ENCODE data around the gene ZFYVE28. TPM values are rescaled to one million over a fixed set of nuclear protein-coding genes. Genes with fewer than 3 reads are reported as not detected.

The ZFYVE28 gene
- total RNA-seq, 1 donor from 2014 or later, result 6.7 TPM

DNA sequence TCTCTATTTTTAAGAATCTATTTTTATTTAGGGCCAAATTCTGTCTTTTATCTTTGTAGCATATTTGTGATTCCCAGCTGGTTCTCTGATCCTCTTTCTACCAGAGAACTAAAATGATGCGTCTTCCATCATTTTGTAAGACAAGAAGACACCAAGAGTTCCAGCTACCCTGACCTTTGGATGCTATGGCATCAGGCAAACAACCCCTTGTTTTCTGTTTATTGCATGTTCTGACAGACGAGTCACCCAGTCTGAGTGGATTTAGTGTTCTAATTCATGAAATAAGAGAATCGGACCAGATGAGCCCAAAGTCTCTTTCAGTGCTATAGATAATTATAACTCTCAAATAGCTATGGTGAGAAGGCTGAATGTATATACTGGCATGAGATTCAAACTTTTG, 69.7 kb downstream of the ZFYVE28 start:
- ATAC-seq (ENCODE audit: poor library complexity), result no peak
- intact Hi-C loops (cut with DNase I), result no loop called here
- DNase-seq, result no peak

GRCh38 chr4:2347190-2347589, 71.3 kb downstream of the ZFYVE28 start:
- DNase-seq (no peak), ATAC-seq (ENCODE audit: poor library complexity) (no peak)
- intact Hi-C loops (cut with DNase I), result no loop called here

DNA sequence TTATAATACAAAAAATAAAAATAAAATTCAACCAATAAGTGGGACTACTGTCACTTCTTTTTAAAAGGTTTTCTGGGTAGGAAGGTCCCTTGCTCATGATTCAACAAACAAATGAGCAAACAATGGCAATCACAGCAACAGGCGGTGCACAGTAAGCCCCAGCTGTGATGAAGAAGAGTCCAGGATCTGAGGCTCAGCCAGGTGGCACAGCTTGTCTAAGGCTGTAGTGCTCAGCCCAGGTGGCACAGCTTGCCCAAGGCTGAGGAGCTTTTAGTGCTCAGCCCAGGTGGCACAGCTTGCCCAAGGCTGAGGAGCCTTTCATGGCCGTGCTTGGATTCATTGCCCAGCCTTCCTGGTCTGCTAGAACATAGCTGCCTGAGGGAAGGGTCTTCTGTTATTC, 75.0 kb downstream of the ZFYVE28 start:
- DNase-seq, result no peak
- intact Hi-C loops (cut with DNase I), result no loop called here
- ATAC-seq (ENCODE audit: poor library complexity), result no peak

DNA sequence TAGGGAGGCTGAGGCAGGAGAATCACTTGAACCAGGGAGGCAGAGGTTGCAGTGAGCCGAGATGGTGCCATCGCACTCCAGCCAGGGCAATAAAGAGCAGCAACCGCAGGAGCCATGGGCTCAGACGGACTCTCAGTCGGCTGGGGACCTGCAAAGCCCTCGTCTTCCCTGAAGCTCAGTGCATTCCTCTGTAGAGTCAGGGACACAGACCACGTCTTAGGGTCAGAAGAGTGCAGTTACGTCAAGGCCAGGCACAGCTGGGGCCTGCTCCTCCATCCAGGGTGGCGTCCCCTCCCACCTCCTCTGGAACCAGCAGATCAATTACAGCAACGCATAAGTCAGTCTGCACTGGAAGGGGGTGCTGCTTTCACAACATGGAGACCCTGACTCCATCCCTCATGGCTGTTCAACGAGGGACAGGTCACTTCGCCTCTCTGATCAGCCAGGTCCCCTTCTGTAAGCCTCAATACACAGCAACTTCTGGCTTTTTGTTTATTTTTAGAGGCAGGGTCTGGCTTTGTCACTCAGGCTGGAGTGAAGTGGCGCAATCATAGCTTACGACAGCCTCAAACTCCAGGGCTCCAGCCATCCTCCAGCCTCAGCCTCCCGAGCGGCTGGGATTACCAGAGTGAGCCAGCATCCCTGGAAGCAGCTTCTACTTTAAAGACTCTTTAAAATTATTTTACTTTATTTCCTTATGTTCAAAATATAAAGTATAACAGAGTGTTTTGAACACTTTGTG, 76.4 kb downstream of the ZFYVE28 start:
- DNase-seq (peak; percentile 13), ATAC-seq (ENCODE audit: poor library complexity) (no peak)
- intact Hi-C loops (cut with DNase I), result no loop called here

DNA sequence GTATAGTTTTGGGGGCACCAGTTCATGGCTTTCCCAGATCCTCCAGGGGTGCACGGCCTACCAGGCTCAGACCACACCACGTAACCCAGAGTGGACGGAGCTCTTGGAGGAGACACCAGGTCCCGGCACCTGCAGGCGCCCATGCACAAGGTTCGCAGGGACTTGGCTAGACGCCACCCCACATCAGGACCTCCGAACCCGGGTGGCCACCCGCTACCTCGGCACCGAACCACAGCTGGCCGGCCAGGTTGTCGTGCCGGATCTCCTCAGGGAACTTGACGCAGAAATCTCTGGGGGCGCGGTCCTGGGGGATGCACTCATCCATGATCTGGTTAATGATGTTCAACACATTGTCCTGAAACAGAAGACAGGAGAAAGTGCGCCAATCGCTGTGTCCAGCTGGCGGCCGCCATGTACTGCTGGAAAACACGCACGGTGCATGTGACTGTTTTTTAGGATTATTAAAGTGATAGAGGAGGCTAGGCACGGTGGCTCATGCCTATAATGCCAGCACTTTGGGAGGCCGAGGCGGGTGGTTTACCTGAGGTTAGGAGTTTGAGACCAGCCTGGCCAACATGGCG, 77.1 kb downstream of the ZFYVE28 start:
- DNase-seq (peak; percentile 13), ATAC-seq (ENCODE audit: poor library complexity) (no peak)
- intact Hi-C loops (cut with DNase I), result no loop called here

GRCh38 chr4:2340272-2341061, 78.0 kb downstream of the ZFYVE28 start:
- no peak for ATAC-seq (ENCODE audit: poor library complexity)
- intact Hi-C loops (cut with DNase I), result no loop called here
- peak; percentile 33 for DNase-seq

- intact Hi-C loops (cut with DNase I), result no loop called here
- no peak for DNase-seq
- ATAC-seq (ENCODE audit: poor library complexity), result no peak
These were observed 78.8 kb downstream of the ZFYVE28 start for GRCh38 chr4:2339458-2340271.

GRCh38 chr4:2338754-2339457, 79.5 kb downstream of the ZFYVE28 start:
- ATAC-seq (ENCODE audit: poor library complexity), result no peak
- no peak for DNase-seq
- intact Hi-C loops (cut with DNase I), result no loop called here

- intact Hi-C loops (cut with DNase I), result no loop called here
- DNase-seq, result no peak
- no peak for ATAC-seq (ENCODE audit: poor library complexity)
These were observed 80.5 kb downstream of the ZFYVE28 start for GRCh38 chr4:2337896-2338295.

- intact Hi-C loops (cut with DNase I), result no loop called here
- DNase-seq (no peak), ATAC-seq (ENCODE audit: poor library complexity) (no peak)
These were observed 81.2 kb downstream of the ZFYVE28 start for GRCh38 chr4:2337131-2337723.

GRCh38 chr4:2336659-2337058, 81.8 kb downstream of the ZFYVE28 start:
- intact Hi-C loops (cut with DNase I), result no loop called here
- no peak for ATAC-seq (ENCODE audit: poor library complexity)
- DNase-seq, result no peak

DNA sequence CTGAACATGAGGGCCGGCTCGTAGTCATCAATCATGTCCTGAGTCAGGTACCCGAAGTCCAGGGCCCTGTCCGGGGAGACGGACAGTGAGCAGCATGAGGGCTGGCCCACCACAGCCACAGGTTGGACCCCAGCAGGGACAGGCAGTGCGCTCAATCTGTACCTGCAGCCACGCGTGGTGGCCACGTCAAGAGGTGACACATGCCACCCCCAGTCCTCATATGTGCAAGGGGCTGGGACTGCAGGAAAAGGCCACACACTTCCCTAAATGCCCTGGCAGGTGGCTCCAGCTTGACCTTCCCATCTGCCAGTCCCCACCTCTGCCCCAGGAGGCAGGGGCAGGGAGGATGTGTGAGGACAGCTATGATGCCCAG, 82.7 kb downstream of the ZFYVE28 start:
- no peak for ATAC-seq (ENCODE audit: poor library complexity)

GRCh38 chr4:2334826-2335728, 83.4 kb downstream of the ZFYVE28 start:
- ATAC-seq (ENCODE audit: poor library complexity), result no peak
- DNase-seq, result no peak

More for the DNA sequence above, 82.7 kb downstream of the ZFYVE28 start:
- DNase-seq, result no peak
- intact Hi-C loops (cut with DNase I), result no loop called here

DNA sequence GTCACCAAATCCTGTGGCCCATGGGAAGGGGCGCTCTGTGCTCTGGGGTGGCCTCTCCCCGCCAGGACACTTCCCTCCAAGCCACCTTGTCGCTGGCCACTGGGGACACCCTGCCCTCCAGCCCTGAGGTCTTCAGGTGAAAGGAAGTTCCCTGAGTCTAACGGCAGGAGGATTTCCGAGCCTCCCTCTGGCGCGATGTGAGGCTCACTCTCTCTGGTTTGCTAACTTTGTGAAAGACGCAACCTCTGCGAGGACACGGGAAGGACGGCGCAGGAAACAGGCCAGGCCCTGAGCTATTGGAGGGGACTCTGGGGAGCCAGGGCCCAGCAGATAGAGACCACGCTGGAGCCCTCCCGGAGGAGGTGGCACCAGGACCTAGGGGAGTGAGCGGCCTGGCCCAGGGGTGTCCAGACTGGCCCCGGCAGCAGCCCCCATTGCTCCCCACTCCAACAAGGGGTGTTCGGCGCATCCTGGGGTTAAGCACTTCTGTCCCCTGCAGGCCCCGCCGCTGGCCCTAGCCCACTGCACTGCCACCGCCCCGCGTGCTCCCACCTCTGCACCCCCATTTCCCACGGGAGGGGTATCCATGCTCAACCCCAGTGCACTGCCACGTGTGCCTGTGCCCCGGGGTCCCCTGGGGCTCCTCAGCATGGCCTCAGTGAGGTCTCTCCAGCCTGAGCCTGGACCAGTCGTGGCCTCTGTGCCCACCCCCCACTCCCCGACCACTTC, 84.4 kb downstream of the ZFYVE28 start:
- DNase-seq, result no peak
- intact Hi-C loops (cut with DNase I), result no loop called here

More at GRCh38 chr4:2334826-2335728, 83.4 kb downstream of the ZFYVE28 start:
- intact Hi-C loops (cut with DNase I), result no loop called here

GRCh38 chr4:2333356-2333841, 85.0 kb downstream of the ZFYVE28 start:
- intact Hi-C loops (cut with DNase I), result no loop called here
- no peak for DNase-seq
- no peak for ATAC-seq (ENCODE audit: poor library complexity)

More for the DNA sequence above, 84.4 kb downstream of the ZFYVE28 start:
- no peak for ATAC-seq (ENCODE audit: poor library complexity)

- DNase-seq (no peak), ATAC-seq (ENCODE audit: poor library complexity) (no peak)
- intact Hi-C loops (cut with DNase I), result no loop called here
These were observed 85.5 kb downstream of the ZFYVE28 start for GRCh38 chr4:2332976-2333319.
